ENCODE results near the gene SLC8A1.

The SLC8A1 gene

GRCh38 chr2:40384714-40385113 is 67.2 kb downstream of the SLC8A1 start:
- DNase-seq (ENCODE audit: low spot score) = no peak

GRCh38 chr2:40384233-40384632 is 67.7 kb downstream of the SLC8A1 start:
- DNase-seq (ENCODE audit: low spot score) = no peak

- no peak for DNase-seq (ENCODE audit: low spot score)
These were observed 71.2 kb downstream of the SLC8A1 start for GRCh38 chr2:40380721-40381120.

- DNase-seq (ENCODE audit: low spot score) = no peak
These were observed 71.8 kb downstream of the SLC8A1 start for GRCh38 chr2:40380041-40380440.

- no peak for DNase-seq (ENCODE audit: low spot score)
These were observed 77.2 kb downstream of the SLC8A1 start for GRCh38 chr2:40374543-40375240.

- DNase-seq (ENCODE audit: low spot score) = no peak
These were observed 78.8 kb downstream of the SLC8A1 start for GRCh38 chr2:40373111-40373510.

GRCh38 chr2:40372283-40372985 is 79.5 kb downstream of the SLC8A1 start:
- no peak for DNase-seq (ENCODE audit: low spot score)

GRCh38 chr2:40371525-40372282 is 80.2 kb downstream of the SLC8A1 start:
- DNase-seq (ENCODE audit: low spot score) = no peak

GRCh38 chr2:40370007-40370395 is 81.9 kb downstream of the SLC8A1 start:
- no peak for DNase-seq (ENCODE audit: low spot score)

- no peak for DNase-seq (ENCODE audit: low spot score)
These were observed 82.5 kb downstream of the SLC8A1 start for GRCh38 chr2:40369267-40370006.

- DNase-seq (ENCODE audit: low spot score) = no peak
These were observed 84.2 kb downstream of the SLC8A1 start for GRCh38 chr2:40367652-40368051.

GRCh38 chr2:40367032-40367431 is 84.9 kb downstream of the SLC8A1 start:
- no peak for DNase-seq (ENCODE audit: low spot score)

GRCh38 chr2:40364151-40364874 is 87.6 kb downstream of the SLC8A1 start:
- no peak for DNase-seq (ENCODE audit: low spot score)

GRCh38 chr2:40363631-40364030 is 88.3 kb downstream of the SLC8A1 start:
- DNase-seq (ENCODE audit: low spot score) = no peak

GRCh38 chr2:40363231-40363630 is 88.7 kb downstream of the SLC8A1 start:
- no peak for DNase-seq (ENCODE audit: low spot score)

- DNase-seq (ENCODE audit: low spot score) = no peak
These were observed 90.4 kb downstream of the SLC8A1 start for GRCh38 chr2:40361478-40361877.

- DNase-seq (ENCODE audit: low spot score) = no peak
These were observed 91.2 kb downstream of the SLC8A1 start for GRCh38 chr2:40360652-40361051.

GRCh38 chr2:40359811-40360210 is 92.1 kb downstream of the SLC8A1 start:
- no peak for DNase-seq (ENCODE audit: low spot score)

GRCh38 chr2:40358783-40359182 is 93.1 kb downstream of the SLC8A1 start:
- DNase-seq (ENCODE audit: low spot score) = no peak

GRCh38 chr2:40357667-40358066 is 94.2 kb downstream of the SLC8A1 start:
- DNase-seq (ENCODE audit: low spot score) = no peak

- no peak for DNase-seq (ENCODE audit: low spot score)
These were observed 96.4 kb downstream of the SLC8A1 start for GRCh38 chr2:40355451-40355850.

GRCh38 chr2:40353231-40353630 is 98.7 kb downstream of the SLC8A1 start:
- no peak for DNase-seq (ENCODE audit: low spot score)
